Keratinocyte (primary cell): ENCODE results near the gene ATIC.

ENCODE experiments used
- CTCF ChIP-seq, 3 experiments: IDR thresholded peaks in 1 of 3; conservative IDR thresholded peaks in 1 of 3; optimal IDR thresholded peaks in 1 of 3; 2 replicates in 2 of 3; 3 replicates in 1 of 3; pipeline versions ENCODE3 to v1.5.1; 2011; ENCODE audit warnings: low read length in 3 of 3, mild to moderate bottlenecking in 3 of 3, moderate library complexity in 2 of 3, control low read depth in 1 of 3, inconsistent platforms in 1 of 3; ENCODE audit not compliant: insufficient read depth in 2 of 3; ENCODE audit errors: extremely low read depth in 1 of 3
- EZH2 ChIP-seq: IDR thresholded peaks from one replicate; pipeline ENCODE4 v1.6.1; 2012; ENCODE audit warnings: inconsistent platforms, mild to moderate bottlenecking, low read length, moderate library complexity

GRCh38 chr2:215363039-215363438, 51.2 kb downstream of the ATIC start:
- no peak for TF ChIP-seq CTCF (optimal IDR thresholded peaks at IDR 0.05 in 1 of 3, IDR thresholded peaks at IDR 0.05 in 1 of 3, conservative IDR thresholded peaks at IDR 0.05 in 1 of 3; ENCODE audit: extremely low read depth in 1 of 3, insufficient read depth in 2 of 3, low read length in 3 of 3)
- TF ChIP-seq EZH2: no peak
